GM21529 (cell line): ENCODE data around the gene OR2AP1.
A peak's percentile ranks its signal among the peaks of the same experiment; 100 is the strongest.
"Not testable (repeated sequence)": the region's sequence is repeated elsewhere in the genome, so short reads cannot be mapped to it uniquely, and the experiment has no call there.

ENCODE experiments used
- ATAC-seq: cut with Tn5 transposase; IDR thresholded peaks from one replicate; pipeline ENCODE4 v1.9.1; 2021; ENCODE audit not compliant: unreplicated experiment

OR2AP1 gene

DNA sequence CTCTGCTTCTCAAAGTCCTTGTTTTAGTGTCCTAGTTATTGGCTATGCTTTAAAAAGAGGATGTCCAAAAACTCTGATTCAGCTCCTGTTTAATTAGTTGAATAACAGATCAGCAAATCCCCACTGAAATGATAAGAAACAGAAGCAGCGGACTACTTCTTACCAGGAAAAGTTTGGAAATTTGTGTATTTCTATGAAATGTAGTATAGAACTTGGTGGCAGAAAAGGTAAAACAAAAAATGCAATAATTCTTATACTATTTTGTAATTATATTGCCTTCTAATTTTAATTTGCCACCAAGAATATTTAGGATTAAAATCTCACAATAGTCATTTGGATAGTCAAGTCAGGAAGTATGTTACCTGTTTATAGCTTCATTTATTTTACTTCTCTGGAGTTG lies at the start of gene OR2AP1:
Gene OR2AP1, plus strand, starts transcription at position 301 of the 400 bp plus-strand sequence. CDS start 1,947 bp downstream, outside the sequence.
- ATAC-seq: no peak

DNA sequence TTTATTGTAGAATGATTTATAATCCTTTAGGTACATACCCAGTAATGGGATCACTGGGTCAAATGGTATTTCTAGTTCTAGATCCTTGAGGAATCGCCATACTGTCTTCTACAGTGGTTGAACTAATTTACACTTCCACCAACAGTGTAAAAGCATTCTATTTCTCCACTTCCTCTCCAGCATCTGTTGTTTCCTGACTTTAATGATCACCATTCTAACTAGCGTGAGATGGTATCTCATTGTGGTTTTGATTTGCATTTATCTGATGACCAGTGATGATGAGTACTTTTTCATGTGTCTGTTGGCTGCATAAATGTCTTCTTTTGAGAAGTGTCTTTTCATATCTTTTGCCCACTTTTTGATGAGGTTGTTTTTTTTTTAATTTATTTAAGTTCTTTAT lies 24.0 kb upstream of the OR2AP1 start:
- not testable (repeated sequence) for ATAC-seq

DNA sequence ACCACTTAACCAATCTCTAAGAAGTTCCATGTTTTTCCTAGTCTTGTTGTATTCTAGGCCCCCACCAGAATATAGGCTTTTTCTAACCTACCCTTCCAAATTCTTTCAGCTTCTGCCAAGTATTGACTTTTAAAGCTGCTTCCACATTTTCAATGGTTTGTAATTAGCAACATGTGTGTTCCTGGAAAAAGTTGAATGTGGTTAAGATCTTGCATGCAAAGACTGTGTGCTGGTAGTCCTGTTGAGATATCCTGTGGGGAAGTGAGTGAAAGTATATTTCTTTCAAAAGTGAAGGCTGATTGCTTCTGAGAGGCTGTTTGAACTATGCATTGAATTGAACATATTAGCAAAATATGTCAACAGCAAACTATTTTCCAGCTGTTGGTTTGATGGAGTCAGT lies 23.5 kb upstream of the OR2AP1 start:
- no peak for ATAC-seq

DNA sequence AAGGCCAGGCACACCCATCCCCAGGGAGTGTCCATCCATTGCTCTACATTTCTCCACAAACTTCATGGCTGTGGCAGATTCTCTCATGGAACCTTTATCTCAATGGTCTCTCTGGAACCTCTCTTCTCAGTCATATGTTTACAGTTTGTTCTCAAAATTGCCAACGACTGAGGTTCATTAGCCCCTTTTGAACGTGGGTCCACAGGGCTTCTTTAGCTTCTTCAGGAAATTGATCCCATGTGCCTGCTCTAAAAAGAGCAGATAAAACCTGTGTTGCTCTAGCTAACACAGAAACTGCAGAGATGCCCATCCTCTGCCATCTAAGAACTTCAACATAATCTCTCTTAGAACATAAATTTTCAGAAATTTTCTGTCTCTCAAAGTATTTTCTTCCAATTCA lies 23.0 kb upstream of the OR2AP1 start, which contains the start of gene OR6C4:
Gene OR6C4, plus strand, starts transcription at position 301 of the 400 bp plus-strand sequence. CDS start 1,625 bp downstream, outside the sequence.
- no peak for ATAC-seq

DNA sequence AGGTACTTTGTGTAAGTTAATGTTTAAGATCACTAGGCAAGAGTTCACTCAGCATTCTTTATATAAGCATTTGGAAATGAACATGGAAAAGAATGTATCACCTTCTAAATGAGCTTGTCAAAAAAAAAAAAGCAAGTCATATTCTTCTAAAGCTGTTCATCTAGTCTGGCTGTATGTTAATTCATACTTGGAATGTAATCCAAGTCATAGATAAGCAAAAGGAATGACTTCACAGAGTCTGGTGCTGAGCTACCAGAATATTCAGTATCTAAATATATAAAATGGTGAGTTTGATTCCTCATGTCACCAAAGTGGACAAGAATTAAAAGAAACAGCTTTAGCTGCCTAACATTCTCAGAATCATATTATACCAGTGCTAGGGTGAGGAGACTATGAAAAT lies 18.0 kb upstream of the OR2AP1 start:
- no peak for ATAC-seq

DNA sequence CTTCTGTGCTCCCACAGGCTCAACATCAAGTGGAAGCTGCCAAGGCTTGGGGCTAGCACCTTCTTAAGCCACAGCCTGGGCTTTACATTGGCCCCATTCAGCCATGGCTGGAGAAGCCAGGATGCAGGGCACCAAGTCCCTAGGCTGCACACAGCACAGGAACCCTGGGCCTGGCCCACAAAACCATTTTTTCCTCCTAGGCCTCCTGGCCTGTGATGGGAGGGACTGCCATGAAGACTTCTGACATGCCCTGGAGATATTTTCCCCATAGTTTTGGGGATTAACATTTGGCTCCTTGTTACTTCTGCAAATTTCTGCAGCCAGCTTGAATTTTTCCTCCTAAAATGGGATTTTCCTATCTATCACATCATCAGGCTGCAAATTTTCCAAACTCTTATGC lies 2.2 kb upstream of the OR2AP1 start:
- not testable (repeated sequence) for ATAC-seq

DNA sequence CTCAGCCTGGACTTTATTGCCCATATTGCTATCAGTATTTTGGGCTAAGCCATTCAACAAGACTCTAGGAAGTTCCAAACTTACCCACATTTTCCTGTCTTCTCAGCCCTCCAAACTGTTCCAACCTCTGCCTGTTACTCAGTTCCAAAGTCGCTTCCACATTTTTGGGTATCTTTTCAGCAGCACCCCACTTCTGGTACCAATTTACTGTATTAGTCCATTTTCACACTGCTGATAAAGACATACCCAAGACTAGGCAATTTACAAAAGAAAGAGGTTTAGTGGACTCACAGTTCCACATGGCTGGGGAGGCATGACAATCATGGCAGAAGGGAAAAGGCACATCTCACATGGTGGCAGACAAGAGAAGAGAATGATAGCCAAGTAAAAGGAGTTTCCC lies 1.6 kb upstream of the OR2AP1 start:
- ATAC-seq: not testable (repeated sequence)

DNA sequence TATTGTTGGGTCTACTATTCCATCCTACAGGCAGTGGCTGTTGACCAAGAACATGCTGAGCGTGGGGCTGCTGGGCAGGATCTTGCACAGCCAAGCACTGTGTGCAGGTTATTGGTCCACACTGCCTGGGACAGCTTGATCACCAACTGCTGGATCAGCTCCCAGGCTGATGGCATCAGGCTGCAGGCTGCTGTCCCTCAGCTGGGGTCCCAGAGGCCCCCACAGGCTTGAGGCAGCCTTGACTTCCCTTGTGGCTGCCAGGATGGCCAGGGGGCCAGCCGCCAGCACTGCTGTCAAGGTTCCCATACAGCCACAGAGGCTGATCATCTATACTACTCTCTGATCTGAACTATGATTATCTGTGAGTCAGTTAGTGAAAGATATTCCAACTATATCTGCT lies 9.8 kb downstream of the OR2AP1 start:
- no peak for ATAC-seq

DNA sequence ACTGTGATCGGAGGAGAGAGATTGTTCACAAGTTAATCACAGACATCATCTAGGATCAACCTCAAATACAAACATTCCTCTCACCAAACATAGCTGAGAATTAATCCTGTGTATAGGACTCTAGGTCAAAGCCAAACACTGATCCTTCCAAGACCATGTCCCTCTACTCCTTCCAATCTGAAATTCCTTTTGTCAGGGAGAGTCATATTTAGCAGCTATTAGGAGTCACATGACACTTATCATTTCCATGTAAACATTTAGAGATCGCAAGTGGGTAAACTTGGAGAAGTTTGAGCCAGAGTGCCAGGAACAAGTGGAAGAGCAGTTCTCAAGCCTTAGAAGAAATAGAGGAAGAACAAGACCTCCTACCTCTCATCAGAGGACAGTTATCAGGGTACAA lies 13.5 kb downstream of the OR2AP1 start:
- no peak for ATAC-seq

DNA sequence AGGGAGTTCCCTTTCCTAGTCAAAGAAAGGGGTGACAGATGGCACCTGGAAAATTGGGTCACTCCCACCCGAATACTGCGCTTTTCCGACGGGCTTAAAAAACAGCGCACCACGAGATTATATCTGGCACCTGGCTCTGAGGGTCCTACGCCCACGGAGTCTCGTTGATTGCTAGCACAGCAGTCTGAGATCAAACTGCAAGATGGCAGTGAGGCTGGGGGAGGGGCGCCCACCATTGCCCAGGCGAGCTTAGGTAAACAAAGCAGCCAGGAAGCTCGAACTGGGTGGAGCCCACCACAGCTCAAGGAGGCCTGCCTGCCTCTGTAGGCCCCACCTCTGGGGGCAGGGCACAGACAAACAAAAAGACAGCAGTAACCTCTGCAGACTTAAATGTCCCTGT lies 17.9 kb downstream of the OR2AP1 start:
- ATAC-seq: not testable (repeated sequence)

DNA sequence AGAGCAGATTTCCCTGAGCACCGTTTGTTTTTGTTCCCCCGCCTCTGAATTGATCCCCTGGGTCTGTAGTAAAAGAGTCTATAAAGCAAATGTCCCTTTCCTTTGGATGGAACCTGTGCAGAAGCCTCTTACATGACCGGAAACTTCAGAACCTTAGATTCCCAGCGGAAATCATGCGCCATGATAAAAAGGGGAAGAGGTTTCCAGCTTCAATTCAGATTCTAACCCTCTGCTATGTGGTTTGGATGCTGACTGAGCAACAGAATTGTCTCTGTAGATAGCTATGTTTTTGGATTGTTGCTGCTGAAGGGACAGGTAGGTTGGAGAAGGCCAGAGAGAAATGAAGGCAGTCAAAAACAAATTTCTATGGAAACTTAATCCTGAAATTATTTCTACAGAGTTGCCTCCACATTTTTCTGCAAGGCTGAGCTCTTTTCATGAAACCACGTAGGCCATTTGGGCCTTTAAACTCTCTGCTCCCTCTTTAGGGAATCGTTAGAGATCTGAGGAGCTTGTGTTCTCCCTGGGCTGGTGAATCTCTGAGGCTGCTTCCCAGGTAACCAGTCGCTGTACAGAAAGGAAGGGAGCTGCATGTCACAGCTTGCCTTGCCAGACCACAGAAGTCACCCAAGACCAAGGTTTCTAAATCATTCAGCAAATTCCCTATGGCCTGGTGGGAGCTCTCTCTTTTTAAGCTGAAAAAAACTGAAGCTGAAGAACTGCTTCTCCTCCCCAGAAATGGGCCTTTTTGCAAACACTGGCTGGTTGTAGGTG lies 35.7 kb downstream of the OR2AP1 start:
- no peak for ATAC-seq

DNA sequence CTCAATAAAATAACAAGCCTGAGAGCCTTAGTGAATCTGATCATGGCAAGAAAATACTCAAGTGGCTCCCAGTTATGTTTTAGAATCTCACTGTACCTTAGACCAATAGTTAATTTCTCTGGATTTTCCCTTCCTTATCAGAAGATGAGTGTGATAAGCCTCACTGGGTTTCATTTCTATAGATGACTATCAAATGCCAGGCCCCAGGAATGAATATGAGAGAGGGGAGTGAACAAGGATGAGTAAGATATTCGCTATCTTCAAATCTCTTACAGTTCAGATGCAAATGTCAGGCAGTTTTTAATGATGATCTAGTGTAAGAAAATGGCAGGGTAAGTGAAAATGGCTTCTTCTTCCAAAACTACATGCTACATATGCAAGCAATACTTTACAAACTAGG lies 38.3 kb downstream of the OR2AP1 start:
- no peak for ATAC-seq

DNA sequence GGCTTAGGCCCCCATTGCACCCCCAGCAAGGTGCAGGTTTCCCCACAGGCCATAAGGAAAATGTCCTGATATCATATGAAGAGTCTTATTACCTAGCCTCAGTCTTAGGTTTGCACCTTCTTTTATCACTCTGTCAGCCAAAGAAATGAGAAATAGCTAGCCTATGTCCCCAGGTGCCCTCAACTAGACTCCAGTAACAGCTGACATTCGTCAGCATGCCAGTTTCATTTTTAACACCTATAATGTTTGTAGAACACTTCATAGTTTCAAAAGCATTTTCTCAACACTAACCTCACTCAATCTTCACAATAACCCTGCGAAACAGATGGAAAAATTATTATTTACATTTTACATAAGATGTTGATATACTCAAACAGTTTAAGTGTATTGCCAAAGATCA lies 40.4 kb downstream of the OR2AP1 start:
- ATAC-seq: no peak

DNA sequence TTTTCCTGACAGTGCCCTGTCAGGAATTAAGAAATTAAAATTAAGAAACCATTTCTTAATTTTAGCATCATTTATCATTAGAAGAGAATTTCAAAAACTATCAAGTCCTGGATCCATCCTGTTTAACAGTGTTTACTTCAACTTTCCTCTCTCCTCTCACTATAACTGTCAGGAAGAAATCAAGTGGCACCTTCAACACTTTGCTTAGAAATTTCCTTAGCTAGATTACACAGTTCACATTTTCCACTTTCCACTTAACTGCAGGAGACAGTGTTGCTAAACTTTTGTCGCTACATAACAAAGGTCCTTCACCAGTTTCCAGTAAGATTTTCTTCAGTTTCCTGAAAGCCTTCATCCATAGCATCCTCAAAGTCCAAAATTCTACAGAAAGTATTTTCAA lies 42.5 kb downstream of the OR2AP1 start:
- ATAC-seq: no peak

DNA sequence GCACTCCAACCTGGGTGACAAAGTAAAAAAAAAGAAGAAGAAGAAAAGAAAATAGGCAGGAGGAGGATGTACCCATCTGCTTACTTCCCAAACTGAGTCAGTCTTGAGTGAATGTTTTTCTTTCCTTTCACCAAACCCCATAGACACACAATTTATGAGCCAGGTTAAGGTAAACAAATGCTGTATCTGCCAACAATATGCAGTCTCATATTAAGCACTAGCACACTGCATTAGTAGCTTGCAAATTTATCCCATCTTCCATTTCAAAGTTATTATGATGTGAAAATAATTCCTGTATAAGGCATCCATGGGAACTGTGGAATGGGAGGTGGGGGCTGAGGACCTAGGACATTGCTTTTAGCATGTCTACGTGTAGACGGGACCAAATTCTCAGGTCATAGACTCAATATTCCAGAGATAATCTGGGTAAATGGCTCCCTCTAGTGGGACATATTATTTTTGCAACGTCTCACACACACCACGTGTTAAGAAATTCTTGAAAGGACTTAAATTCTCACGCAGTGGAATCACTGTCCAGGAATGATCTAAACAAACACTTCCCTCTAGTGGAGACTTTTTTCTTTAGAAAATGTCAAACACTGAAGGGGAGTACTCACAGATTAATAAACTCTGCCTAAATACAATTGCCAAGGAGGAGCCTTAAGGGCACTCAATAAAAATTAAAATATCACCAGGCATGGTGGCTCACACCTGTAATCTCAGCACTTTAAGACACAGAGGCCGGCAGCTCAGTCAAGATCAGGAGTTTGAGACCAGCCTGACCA lies 47.3 kb downstream of the OR2AP1 start:
- ATAC-seq: peak; percentile 86

DNA sequence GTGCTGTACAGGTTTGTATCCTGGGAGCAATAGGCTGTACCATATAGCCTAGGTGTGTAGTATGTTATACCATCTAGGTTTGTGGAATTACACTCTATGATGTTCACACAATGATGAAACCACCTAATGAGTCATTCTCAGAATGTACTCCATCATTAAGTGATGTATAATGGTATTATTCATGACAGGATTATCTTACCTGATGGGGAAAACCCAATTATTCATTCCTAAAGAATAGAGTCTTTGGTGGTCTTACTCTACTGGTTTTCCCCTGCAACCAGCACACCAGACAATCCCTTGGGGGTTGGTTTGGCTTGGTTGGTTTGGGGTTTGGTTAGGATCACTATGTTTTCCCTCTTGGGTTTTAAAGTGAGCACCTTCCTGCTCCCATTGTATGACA lies 51.8 kb downstream of the OR2AP1 start:
- peak; percentile 49 for ATAC-seq
